Loucy (cell line): ENCODE measurements around the gene CPT1B.

Experiments used
- CTCF ChIP-seq: fragments of 200-600 bp; sonication (generic); conservative IDR thresholded peaks from 2 replicates; pipeline ENCODE4 v1.5.1; 2014; ENCODE audit warnings: mild to moderate bottlenecking, antibody characterized with exemption, low read length
- EZH2phosphoT487 ChIP-seq: fragments of 200-600 bp; IDR thresholded peaks from 2 replicates; pipeline ENCODE4 v1.6.1; 2018; ENCODE audit warnings: antibody characterized with exemption, mild to moderate bottlenecking, moderate library complexity, borderline replicate concordance

GRCh38 chr22:50526108-50526833 is 52.0 kb downstream of the CPT1B start:
- peak; percentile 59 for TF ChIP-seq CTCF
- no peak for TF ChIP-seq EZH2phosphoT487
